ENCODE data around the gene DDIT4L. TPM values are rescaled to one million over a fixed set of nuclear protein-coding genes. Genes with fewer than 3 reads are reported as not detected.
"Not testable (repeated sequence)": the region's sequence is repeated elsewhere in the genome, so short reads cannot be mapped to it uniquely, and the experiment has no call there.

Gene DDIT4L
- total and polyA plus RNA-seq, 2 of the 8 experiments (the other 6 are each of a cell fraction or from before 2014, with no cell fraction given): 3.5 to 6.0 TPM

DNA sequence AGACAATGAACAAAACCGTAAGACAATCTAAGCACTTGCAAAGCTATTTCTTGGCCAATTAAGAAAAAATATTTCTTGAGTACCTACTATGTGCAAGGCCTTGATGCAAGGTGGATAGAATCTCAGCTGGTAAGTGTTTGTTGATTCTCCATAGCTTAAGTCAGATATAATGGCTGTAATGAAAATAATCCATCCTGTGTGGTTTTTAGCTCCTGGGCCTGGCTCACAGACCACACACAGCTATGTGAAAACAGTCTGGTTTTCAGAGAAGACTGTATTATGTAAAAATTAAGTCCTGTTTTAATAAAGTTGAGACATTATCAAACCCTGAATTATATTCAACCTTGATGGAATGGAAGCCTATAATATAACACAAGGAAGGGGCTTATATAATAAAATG is 7.8 kb upstream of the DDIT4L start (continued):
- TF ChIP-seq CTBP2 (IDR thresholded peaks at IDR 0.05; ENCODE audit: borderline replicate concordance, insufficient read depth, insufficient read length, low read length): no peak
- TF ChIP-seq TEAD4 (IDR thresholded peaks at IDR 0.05; ENCODE audit: low read depth, low read length): no peak
- no peak for TF ChIP-seq BRCA1 (IDR thresholded peaks at IDR 0.05; ENCODE audit: low read depth, low read length)
- TF ChIP-seq, protein P1, sequence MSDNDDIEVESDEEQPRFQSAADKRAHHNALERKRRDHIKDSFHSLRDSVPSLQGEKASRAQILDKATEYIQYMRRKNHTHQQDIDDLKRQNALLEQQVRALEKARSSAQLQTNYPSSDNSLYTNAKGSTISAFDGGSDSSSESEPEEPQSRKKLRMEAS (IDR thresholded peaks at IDR 0.05): no peak
- TF ChIP-seq, protein P2, sequence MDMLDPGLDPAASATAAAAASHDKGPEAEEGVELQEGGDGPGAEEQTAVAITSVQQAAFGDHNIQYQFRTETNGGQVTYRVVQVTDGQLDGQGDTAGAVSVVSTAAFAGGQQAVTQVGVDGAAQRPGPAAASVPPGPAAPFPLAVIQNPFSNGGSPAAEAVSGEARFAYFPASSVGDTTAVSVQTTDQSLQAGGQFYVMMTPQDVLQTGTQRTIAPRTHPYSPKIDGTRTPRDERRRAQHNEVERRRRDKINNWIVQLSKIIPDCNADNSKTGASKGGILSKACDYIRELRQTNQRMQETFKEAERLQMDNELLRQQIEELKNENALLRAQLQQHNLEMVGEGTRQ (IDR thresholded peaks at IDR 0.05; ENCODE audit: low read length): no peak

DNA sequence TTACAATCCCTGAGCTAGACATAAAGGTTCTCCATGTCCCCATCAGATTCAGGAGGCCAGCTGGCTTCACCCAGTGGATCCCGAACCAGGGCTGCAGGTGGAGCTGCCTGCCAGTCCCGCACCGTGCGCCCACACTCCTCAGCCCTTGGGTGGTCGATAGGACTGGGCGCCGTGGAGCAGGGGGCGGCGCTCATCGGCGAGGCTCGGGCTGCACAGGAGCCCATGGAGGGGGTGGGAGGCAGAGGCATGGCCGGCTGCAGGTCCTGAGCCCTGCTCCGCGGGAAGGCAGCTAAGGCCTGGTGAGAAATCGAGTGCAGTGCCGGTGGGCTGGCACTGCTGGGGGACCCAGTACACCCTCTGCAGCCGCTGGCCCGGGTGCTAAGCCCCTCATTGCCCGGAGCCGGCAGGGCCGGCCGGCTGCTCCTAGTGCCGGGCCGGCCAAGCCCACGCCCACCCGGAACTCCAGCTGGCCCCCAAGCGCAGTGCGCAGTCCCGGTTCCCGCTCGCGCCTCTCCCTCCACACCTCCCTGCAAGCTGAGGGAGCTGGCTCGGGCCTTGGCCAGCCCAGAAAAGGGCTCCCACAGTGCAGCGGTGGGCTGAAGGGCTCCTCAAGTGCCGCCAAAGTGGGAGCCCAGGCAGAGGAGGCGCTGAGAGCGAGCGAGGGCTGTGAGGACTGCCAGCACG is 6.3 kb upstream of the DDIT4L start:
- POLR2A ChIA-PET (ENCODE audit: partially characterized antibody): interaction anchor here (1.3 kb wide), 1 partner anchor 10 kb away, joined by 3 read pairs; no protein-coding TSS in a partner anchor
- H3K9ac ChIP-seq (replicated peaks in 1 of 4; ENCODE audit: extremely low read depth in 1 of 4, low read depth in 3 of 4, low read length in 3 of 4): not testable (repeated sequence)

More for the DNA sequence above, 6.3 kb upstream of the DDIT4L start:
- not testable (repeated sequence) for H3K4me3 ChIP-seq (ENCODE audit: extremely low read depth in 1 of 4, insufficient read depth in 2 of 4, low read depth in 3 of 4, low read length in 4 of 4); H2BK5ac ChIP-seq (ENCODE audit: low read depth, low read length); H3K9me3 ChIP-seq (ENCODE audit: insufficient read depth in 2 of 2, low read depth in 1 of 2, low read length in 1 of 2); H4K20me1 ChIP-seq (replicated peaks in 1 of 2; ENCODE audit: control insufficient read depth in 1 of 2, insufficient read depth in 2 of 2, low read length in 2 of 2); H3K18ac ChIP-seq (ENCODE audit: extremely low read depth, low read length); H2BK12ac ChIP-seq (ENCODE audit: low read depth, low read length); H3K79me1 ChIP-seq (ENCODE audit: low read depth, low read length); H3K79me2 ChIP-seq (ENCODE audit: control insufficient read depth in 1 of 2, insufficient read depth in 2 of 2, low read length in 2 of 2); FAIRE-seq; H2AFZ ChIP-seq (ENCODE audit: low read length); H4K91ac ChIP-seq (replicated peaks; ENCODE audit: insufficient read length, low read length); H3K4me2 ChIP-seq (ENCODE audit: insufficient read depth in 1 of 2, low read depth in 2 of 2, low read length in 2 of 2); H2BK15ac ChIP-seq (ENCODE audit: low read length); H3K4me1 ChIP-seq (replicated peaks in 1 of 4; ENCODE audit: control insufficient read depth in 3 of 4, insufficient read depth in 4 of 4, low read length in 3 of 4); H2BK20ac ChIP-seq (ENCODE audit: low read length); H2AK5ac ChIP-seq (ENCODE audit: low read depth, low read length); H3K4ac ChIP-seq (replicated peaks; ENCODE audit: insufficient read length, low read depth, low read length); DNase-seq (ENCODE audit: low read depth in 1 of 2, low spot score in 2 of 2); H3K56ac ChIP-seq (replicated peaks; ENCODE audit: insufficient read length, low read depth, low read length); H3K14ac ChIP-seq (ENCODE audit: insufficient read length); H3K27ac ChIP-seq (ENCODE audit: low read depth, low read length); H3K23ac ChIP-seq (ENCODE audit: insufficient read length); H2BK120ac ChIP-seq (replicated peaks; ENCODE audit: low read depth, low read length); H3K27me3 ChIP-seq (replicated peaks in 1 of 4; ENCODE audit: control insufficient read depth in 3 of 4, extremely low read depth in 1 of 4, insufficient read depth in 3 of 4, low read length in 3 of 4); H3K23me2 ChIP-seq (ENCODE audit: low read depth, low read length); H4K8ac ChIP-seq (ENCODE audit: extremely low read depth, insufficient read depth, low read length); H4K5ac ChIP-seq (ENCODE audit: insufficient read length, low read depth, low read length); H3K36me3 ChIP-seq (ENCODE audit: control insufficient read depth in 2 of 4, insufficient read depth in 4 of 4, low read length in 3 of 4)
- WGBS, 2 experiments (ENCODE audit: extremely low coverage in 1 of 2, insufficient coverage in 1 of 2, insufficient read length in 1 of 2, insufficient replicate concordance in 2 of 2, low coverage in 1 of 2, low lambda C conversion rate in 2 of 2, missing lambda C conversion rate in 1 of 2): 97% methylated on average over 26 of the region's 40 CpGs; no CpG with 5 or more reads in 1 of the 2 experiments
- CTCF ChIA-PET (ENCODE audit: partially characterized antibody): interaction anchor here (1.1 to 2.1 kb wide), 3 partner anchors 12 to 175 kb away, joined by 3 to 7 read pairs (median 3); no protein-coding TSS in a partner anchor
